Neural progenitor cell (in vitro differentiated cells): Measurements from ENCODE around the gene PRMT7. TPM values are rescaled to one million over a fixed set of nuclear protein-coding genes. Genes with fewer than 3 reads are reported as not detected.

Source experiments
- DNase-seq: peaks from one replicate; pipeline ENCODE4 v3.0.0-alpha.2; 2016; ENCODE audit warnings: low spot score
- H2AFZ ChIP-seq: fragments of 200-600 bp; sonication (generic); replicated peaks from 2 replicates; pipeline ENCODE4 v1.6.1; 2016; ENCODE audit warnings: antibody characterized with exemption
- H3F3A ChIP-seq: fragments of 200-600 bp; sonication (generic); 2 replicates; pipeline ENCODE4 v1.6.1; 2016; ENCODE audit warnings: antibody characterized with exemption, low read depth
- H3K27ac ChIP-seq: fragments of 200-600 bp; sonication (generic); 2 replicates; pipeline ENCODE4 v1.5.1; 2016; ENCODE audit warnings: mild to moderate bottlenecking
- H3K27me3 ChIP-seq: fragments of 200-600 bp; sonication (generic); 2 replicates; pipeline ENCODE4 v1.6.1; 2016; ENCODE audit warnings: mild to moderate bottlenecking, moderate library complexity
- H3K36me3 ChIP-seq: fragments of 200-600 bp; sonication (generic); 2 replicates; pipeline ENCODE4 v1.5.1; 2016
- H3K4me1 ChIP-seq: fragments of 200-600 bp; sonication (generic); 2 replicates; pipeline ENCODE4 v1.6.1; 2016; ENCODE audit warnings: mixed run types
- H3K4me2 ChIP-seq: fragments of 200-600 bp; sonication (generic); 2 replicates; pipeline ENCODE4 v1.6.1; 2016
- H3K4me3 ChIP-seq: fragments of 200-600 bp; sonication (generic); 2 replicates; pipeline ENCODE4 v1.5.1; 2016
- H3K79me2 ChIP-seq: fragments of 200-600 bp; sonication (generic); 2 replicates; pipeline ENCODE4 v1.6.1; 2016; ENCODE audit warnings: low read depth
- H3K9ac ChIP-seq: fragments of 200-600 bp; sonication (generic); 2 replicates; pipeline ENCODE4 v1.6.1; 2016
- H3K9me3 ChIP-seq: fragments of 200-600 bp; sonication (generic); 2 replicates; pipeline ENCODE4 v1.5.1; 2016; ENCODE audit warnings: low read depth
- H4K20me1 ChIP-seq: fragments of 200-600 bp; sonication (generic); 2 replicates; pipeline ENCODE4 v1.6.1; 2016; ENCODE audit warnings: low read depth
- H3K27ac Mint-ChIP-seq: 3 replicates; pipeline ENCODE4 v1.8.0; 2021; ENCODE audit warnings: mixed read lengths
- H3K27me3 Mint-ChIP-seq: 2 replicates; pipeline ENCODE4 v1.8.0; 2022; ENCODE audit warnings: low read depth, mild to moderate bottlenecking, inconsistent platforms, moderate library complexity, mixed read lengths; ENCODE audit not compliant: insufficient read depth
- H3K36me3 Mint-ChIP-seq: 3 replicates; pipeline ENCODE4 v1.8.0; 2021; ENCODE audit warnings: mixed read lengths
- H3K4me1 Mint-ChIP-seq: 3 replicates; pipeline ENCODE4 v1.8.0; 2021; ENCODE audit warnings: mixed read lengths
- H3K4me3 Mint-ChIP-seq: 3 replicates; pipeline ENCODE4 v1.8.0; 2021; ENCODE audit warnings: mild to moderate bottlenecking, moderate library complexity, mixed read lengths
- H3K9me3 Mint-ChIP-seq: 3 replicates; pipeline ENCODE4 v1.8.0; 2020; ENCODE audit warnings: mixed read lengths
- EZH2 ChIP-seq: fragments of 200-600 bp; sonication (generic); IDR thresholded peaks from 2 replicates; pipeline ENCODE4 v1.6.1; 2017; ENCODE audit warnings: antibody characterized with exemption, mild to moderate bottlenecking, moderate library complexity
- EZH2phosphoT487 ChIP-seq: fragments of 200-600 bp; sonication (generic); IDR thresholded peaks from 2 replicates; pipeline ENCODE4 v1.6.1; 2017; ENCODE audit warnings: antibody characterized with exemption
- total RNA-seq: library from RNA; depleted of rRNA; stranded (reverse); fragments of >200 nt; gene quantifications from 2 replicates; pipeline ENCODE4 v1.2.3, GENCODE V29; 2015; ENCODE audit warnings: low replicate concordance
- TF ChIP-seq, protein P1 (sequence below): fragments of 200-600 bp; sonication (generic); IDR thresholded peaks from 2 replicates; pipeline ENCODE4 v1.5.1; 2017; ENCODE audit warnings: antibody characterized with exemption, mild to moderate bottlenecking

The PRMT7 gene
- total RNA-seq, 1 donor from 2014 or later = 70.2 TPM

DNA sequence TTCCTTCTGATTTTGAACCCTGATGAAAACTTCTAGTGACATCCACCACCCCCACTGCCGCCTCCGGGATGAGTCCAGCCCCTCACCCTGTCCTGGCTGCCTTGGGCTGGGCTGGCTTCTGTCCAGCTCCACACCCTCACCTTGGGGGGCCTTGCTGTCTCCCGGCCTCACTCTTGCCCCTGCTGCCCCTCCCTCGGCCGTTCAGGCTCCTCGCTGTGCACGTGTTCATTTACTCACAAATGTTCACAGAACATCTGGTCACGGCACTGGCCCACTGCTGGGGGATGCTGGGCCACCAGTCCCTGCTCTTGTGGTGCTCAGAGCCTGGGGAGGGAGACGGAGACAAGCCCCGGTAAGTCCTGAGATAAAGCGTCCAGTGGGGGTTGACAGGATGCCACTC lies 40.6 kb downstream of the PRMT7 start:
- H3K9me3 ChIP-seq = no peaks in the 10 kb centered on the region
- peaks cover 15% of the 10 kb centered on the region for H3K4me1 Mint-ChIP-seq
- H3K79me2 ChIP-seq = no peaks in the 10 kb centered on the region
- no peaks in the 10 kb centered on the region for H3F3A ChIP-seq
- no peak overlapping the region for H3K4me2 ChIP-seq
- no peaks in the 10 kb centered on the region for H3K9me3 Mint-ChIP-seq
- peaks cover 4% of the 10 kb centered on the region for H3K27me3 Mint-ChIP-seq
- H3K9ac ChIP-seq = no peak overlapping the region
- H3K36me3 Mint-ChIP-seq = peaks cover 21% of the 10 kb centered on the region
- no peak overlapping the region for H3K27ac ChIP-seq
- no peak overlapping the region for H3K4me3 Mint-ChIP-seq
- H3K27me3 ChIP-seq = no peaks in the 10 kb centered on the region
- H4K20me1 ChIP-seq = no peaks in the 10 kb centered on the region
- no peak overlapping the region for H3K27ac Mint-ChIP-seq
- TF ChIP-seq, protein P1, sequence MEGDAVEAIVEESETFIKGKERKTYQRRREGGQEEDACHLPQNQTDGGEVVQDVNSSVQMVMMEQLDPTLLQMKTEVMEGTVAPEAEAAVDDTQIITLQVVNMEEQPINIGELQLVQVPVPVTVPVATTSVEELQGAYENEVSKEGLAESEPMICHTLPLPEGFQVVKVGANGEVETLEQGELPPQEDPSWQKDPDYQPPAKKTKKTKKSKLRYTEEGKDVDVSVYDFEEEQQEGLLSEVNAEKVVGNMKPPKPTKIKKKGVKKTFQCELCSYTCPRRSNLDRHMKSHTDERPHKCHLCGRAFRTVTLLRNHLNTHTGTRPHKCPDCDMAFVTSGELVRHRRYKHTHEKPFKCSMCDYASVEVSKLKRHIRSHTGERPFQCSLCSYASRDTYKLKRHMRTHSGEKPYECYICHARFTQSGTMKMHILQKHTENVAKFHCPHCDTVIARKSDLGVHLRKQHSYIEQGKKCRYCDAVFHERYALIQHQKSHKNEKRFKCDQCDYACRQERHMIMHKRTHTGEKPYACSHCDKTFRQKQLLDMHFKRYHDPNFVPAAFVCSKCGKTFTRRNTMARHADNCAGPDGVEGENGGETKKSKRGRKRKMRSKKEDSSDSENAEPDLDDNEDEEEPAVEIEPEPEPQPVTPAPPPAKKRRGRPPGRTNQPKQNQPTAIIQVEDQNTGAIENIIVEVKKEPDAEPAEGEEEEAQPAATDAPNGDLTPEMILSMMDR = no peak
- TF ChIP-seq EZH2 = no peak
- no peak for TF ChIP-seq EZH2phosphoT487
- no peak overlapping the region for H2AFZ ChIP-seq
- no peaks in the 10 kb centered on the region for H3K4me1 ChIP-seq
- no peak overlapping the region for H3K4me3 ChIP-seq
- DNase-seq = no peak
- H3K36me3 ChIP-seq = no peaks in the 10 kb centered on the region

DNA sequence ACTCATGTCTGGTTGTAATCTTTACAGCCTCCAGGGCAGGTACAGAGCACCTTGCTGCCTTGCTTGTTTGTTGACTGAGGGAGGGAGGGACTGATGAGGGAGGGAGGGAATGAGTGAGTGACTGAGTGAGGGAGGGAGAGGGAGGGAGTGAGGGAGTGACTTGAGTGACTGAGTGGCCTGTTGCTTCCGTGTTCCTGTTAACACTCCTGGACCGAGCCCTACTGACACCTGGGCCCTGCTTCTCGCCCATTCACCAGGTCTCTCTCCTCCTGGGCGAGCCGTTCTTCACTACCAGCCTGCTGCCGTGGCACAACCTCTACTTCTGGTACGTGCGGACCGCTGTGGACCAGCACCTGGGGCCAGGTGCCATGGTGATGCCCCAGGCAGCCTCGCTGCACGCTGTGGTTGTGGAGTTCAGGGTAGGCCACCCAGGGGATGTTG lies 41.2 kb downstream of the PRMT7 start:
- Mint-ChIP-seq H3K36me3 (peaks cover 17% of the 10 kb centered on the region), H3K4me1 (peaks cover 10% of the 10 kb centered on the region), H3K27me3 (peaks cover 4% of the 10 kb centered on the region), H3K4me3 (no peak overlapping the region), H3K9me3 (no peaks in the 10 kb centered on the region), H3K27ac (no peak overlapping the region)
- no peaks in the 10 kb centered on the region for H4K20me1 ChIP-seq
- no peak for TF ChIP-seq EZH2phosphoT487
- TF ChIP-seq, protein P1 = no peak
- no peak for TF ChIP-seq EZH2
- no peak overlapping the region for H3K27ac ChIP-seq
- no peaks in the 10 kb centered on the region for H3K36me3 ChIP-seq
- no peak for DNase-seq
- no peaks in the 10 kb centered on the region for H3K9me3 ChIP-seq
- no peaks in the 10 kb centered on the region for H3K27me3 ChIP-seq
- no peaks in the 10 kb centered on the region for H3K79me2 ChIP-seq
- H3K4me3 ChIP-seq = no peak overlapping the region
- H3F3A ChIP-seq = no peaks in the 10 kb centered on the region
- no peak overlapping the region for H2AFZ ChIP-seq
- no peak overlapping the region for H3K4me2 ChIP-seq
- H3K9ac ChIP-seq = no peak overlapping the region
- H3K4me1 ChIP-seq = no peaks in the 10 kb centered on the region

DNA sequence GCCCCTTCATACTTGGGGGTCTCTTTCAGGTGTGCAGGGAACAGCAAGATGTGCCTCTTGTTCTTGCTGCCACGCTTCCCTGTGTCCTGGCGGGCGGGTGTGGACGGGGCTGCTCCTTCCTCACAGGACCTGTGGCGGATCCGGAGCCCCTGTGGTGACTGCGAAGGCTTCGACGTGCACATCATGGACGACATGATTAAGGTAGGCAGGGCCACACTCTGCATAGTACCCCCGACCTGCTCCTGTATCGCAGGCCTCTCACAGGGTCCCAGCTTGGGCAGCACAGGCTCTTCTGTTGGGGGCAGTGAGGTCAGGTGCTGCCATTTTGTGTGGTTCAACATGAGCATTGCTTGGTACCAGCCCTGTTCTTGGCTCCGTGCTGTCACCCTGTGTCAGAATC lies 42.5 kb downstream of the PRMT7 start:
- no peak for DNase-seq
- no peak for TF ChIP-seq EZH2phosphoT487
- TF ChIP-seq, protein P1 = no peak
- no peak for TF ChIP-seq EZH2
- Histone ChIP-seq H3K4me3 (no peak overlapping the region), H3K4me2 (no peak overlapping the region), H3K27me3 (no peaks in the 10 kb centered on the region), H3K9ac (no peak overlapping the region), H3K27ac (no peak overlapping the region), H3K4me1 (no peaks in the 10 kb centered on the region), H2AFZ (no peak overlapping the region), H3F3A (no peaks in the 10 kb centered on the region), H4K20me1 (no peaks in the 10 kb centered on the region), H3K36me3 (no peaks in the 10 kb centered on the region), H3K79me2 (no peaks in the 10 kb centered on the region), H3K9me3 (no peaks in the 10 kb centered on the region)
- H3K36me3 Mint-ChIP-seq = peaks cover 11% of the 10 kb centered on the region
- no peak overlapping the region for H3K4me3 Mint-ChIP-seq
- H3K4me1 Mint-ChIP-seq = no peaks in the 10 kb centered on the region
- peaks cover 4% of the 10 kb centered on the region for H3K27me3 Mint-ChIP-seq
- no peaks in the 10 kb centered on the region for H3K9me3 Mint-ChIP-seq
- H3K27ac Mint-ChIP-seq = no peak overlapping the region
